ENCODE measurements around the gene TMCC3.

The TMCC3 gene

DNA sequence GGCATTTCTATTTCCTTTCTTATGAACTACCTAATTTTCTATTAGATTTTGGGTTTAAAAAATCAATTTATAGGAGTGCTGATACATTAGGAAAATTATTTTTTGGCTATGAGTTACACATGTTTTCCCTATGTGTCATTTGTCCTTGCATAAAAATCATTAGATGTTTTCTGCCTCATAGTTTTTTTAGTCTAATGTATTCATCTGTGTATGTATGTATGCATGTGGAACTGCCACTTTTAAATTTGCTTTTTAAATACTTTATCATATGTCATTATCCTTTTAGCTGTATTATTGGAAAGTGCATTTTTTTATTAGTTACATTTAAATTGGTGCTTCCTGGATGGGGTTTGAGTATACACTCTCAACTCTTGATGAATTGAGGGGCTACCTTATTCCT lies 112.0 kb downstream of the TMCC3 start:
- H3K4me3 ChIP-seq (ENCODE audit: low read length) = no peak overlapping the region

GRCh38 chr12:94536040-94536965 lies 114.1 kb downstream of the TMCC3 start:
- TF ChIP-seq ZNF274 (IDR thresholded peaks at IDR 0.05; ENCODE audit: low read depth, low read length) = no peak
- H3K4me3 ChIP-seq (ENCODE audit: low read length) = no peak overlapping the region

More for the DNA sequence above, 112.0 kb downstream of the TMCC3 start:
- TF ChIP-seq ZNF274 (IDR thresholded peaks at IDR 0.05; ENCODE audit: low read depth, low read length) = no peak

DNA sequence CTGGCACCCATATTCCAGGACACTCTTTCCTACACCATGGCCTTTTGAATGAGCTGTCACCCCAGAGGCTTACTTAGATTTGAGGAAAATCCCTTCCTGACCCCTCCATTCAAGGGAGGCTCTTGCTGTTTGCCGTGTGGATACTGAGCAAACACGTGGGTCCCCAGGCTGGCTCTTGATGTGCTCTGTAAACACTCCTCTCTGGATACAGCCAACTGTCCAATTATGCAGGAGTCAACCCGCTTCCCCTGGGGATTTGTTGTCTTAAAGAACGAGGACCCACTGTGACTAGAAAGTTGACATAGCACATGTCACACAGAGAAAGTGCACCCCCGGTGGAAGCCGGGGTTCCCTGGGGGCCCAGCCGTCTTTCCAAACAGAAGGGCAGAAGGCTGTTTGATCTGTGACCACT lies 114.8 kb downstream of the TMCC3 start:
- no peak for TF ChIP-seq ZNF274 (IDR thresholded peaks at IDR 0.05; ENCODE audit: low read depth, low read length)
- H3K4me3 ChIP-seq (ENCODE audit: low read length) = no peak overlapping the region

DNA sequence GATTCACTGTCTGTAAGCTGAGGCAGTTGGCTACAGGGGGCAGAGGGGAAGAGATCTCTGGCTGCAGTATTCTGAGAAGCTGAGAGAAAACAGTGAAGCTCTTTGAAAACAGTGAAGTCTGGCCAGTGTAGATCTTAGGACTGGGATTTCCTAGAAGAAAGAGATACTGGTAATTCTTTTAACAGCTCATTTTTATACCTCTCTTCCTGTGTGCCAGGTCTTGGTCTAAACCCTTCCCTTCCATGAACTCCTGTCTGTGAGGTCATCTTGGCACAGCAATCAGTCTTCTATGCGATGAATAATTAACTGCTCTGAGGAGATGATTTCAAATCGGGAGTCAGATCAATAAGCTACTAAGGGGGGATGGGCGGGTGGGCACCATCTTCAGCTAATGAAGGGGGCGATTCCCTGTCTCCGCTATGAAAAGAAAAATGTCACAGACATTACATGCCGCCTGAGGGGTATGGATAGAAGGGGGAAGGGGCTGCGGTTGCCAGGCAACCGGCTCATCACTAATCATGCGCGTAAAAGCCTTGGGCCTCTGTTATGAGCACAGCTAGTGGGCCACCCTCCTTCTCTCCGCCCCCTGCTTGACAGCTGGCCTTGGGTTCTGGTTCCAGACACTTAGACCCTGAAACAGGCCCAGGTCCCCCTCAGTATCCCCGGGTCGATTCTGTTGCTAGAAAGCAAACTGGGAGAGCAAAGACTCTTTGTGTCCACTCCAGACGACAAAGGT lies 115.4 kb downstream of the TMCC3 start:
- H3K4me3 ChIP-seq (ENCODE audit: low read length) = no peak overlapping the region
- TF ChIP-seq ZNF274 (IDR thresholded peaks at IDR 0.05; ENCODE audit: low read depth, low read length) = no peak

DNA sequence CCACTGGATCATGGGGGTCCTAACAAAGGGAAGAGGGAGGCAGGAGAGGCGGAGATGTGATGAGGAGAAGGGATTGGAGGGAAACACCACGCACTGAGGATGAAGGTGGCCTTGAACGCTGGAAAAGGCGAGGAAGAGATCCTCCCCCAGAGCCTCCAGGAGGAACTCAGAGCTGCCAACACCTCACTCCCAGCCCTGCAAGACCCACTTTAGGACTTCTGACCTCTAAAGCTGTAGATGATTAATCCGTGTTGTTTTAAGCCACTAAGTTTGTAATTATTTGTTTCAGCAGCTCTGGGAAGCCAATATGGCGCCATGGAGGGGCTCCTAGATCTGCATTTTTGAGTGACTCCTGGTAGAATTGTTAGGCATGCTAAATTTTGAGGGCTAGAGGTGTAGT lies 116.1 kb downstream of the TMCC3 start:
- TF ChIP-seq ZNF274 (IDR thresholded peaks at IDR 0.05; ENCODE audit: low read depth, low read length) = no peak
- H3K4me3 ChIP-seq (ENCODE audit: low read length) = no peak overlapping the region

DNA sequence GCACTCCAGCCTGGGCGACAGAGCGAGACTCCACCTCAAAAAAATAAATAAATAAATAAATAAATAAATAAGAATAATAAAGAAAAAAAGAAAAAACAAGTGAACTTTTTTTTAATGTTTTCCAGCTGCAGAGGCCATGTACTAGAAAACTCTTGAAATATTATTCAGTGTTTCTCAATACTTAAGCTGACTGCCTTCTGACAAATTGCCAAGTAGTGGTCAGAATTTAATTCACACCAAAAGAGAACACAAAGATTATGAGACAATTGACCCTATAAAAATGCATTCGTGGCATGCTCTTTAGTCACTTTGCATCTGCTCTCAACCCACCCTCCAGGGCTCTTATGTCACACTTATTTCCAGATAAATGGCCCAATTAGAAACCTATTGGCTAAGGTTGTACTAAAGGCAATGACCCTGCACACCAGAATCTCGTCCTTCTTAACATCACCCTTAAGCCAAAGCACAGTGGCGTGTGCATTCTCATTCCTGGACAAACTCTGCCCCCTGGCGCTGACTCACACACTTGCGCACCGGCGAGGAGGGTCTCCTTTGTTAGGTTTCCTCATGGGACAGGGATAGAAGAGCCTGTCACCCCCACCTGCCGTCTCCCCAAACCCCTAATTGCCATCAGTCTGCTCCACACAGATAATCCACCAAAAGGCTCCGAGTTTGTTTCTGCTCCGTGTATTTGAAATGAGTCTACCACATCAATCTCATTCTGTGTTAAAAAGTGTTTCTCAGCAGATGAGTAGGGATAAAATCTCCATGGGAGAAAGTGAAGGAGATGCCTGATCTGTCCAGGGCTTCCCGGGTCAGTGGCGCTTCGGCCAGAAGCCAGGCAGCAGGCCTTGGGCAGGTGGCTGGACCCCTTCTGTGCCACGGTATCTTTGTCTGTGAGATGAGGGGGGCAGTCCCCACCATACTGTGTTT lies 117.6 kb downstream of the TMCC3 start:
- TF ChIP-seq ZNF274 (IDR thresholded peaks at IDR 0.05; ENCODE audit: low read depth, low read length) = no peak
- H3K4me3 ChIP-seq (ENCODE audit: low read length) = no peak overlapping the region

DNA sequence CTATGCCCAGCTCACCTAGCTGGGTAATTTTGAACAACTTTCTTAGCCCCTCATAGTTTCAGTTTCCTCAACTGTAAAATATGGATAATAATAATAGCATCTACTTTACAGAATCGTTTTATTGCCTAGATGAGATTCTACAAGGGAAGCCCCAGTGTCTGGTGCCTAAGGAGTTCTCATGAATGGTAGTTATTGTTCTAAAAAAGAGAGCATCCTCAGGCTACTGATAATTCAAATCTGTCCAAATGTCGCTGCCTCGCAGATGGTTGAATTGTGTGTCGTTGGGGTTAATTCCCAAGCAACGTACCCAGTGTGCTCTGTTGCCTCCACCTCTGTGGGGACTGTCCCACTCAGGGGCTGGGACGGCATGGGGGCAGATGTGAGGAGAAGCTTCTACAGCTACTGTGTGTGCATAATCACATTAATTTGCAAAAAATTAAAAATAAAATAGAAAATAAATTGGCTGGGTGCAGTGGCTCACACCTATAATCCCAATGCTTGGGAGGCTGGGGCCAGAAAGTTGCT lies 119.1 kb downstream of the TMCC3 start:
- H3K4me3 ChIP-seq (ENCODE audit: low read length) = no peak overlapping the region
- TF ChIP-seq ZNF274 (IDR thresholded peaks at IDR 0.05; ENCODE audit: low read depth, low read length) = no peak

DNA sequence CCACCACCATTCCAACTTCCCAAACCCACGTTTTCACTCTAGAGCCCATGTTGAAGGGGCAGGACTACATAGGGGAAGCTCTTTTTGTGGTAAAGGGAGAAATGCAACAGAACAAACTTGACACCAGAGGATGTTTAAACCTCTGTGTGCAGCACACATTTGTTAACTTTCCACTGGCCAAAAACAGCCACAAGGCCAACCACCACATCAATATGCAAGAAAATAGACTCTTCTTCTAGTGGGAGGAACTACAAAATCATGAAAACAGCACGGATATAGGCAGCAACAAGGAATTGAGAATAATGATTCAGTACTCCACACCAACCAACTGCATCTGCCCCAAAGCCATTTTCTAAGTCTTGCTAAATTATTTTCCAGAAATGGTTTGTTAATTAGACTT lies 124.4 kb downstream of the TMCC3 start:
- no peak for TF ChIP-seq ZNF274 (IDR thresholded peaks at IDR 0.05; ENCODE audit: low read depth, low read length)
- no peak overlapping the region for H3K4me3 ChIP-seq (ENCODE audit: low read length)
